Glutamatergic neuron (in vitro differentiated cells): Measurements from ENCODE around the gene GOLGA2. TPM values are rescaled to one million over a fixed set of nuclear protein-coding genes. Genes with fewer than 3 reads are reported as not detected.

ENCODE experiments used
- DNase-seq: peaks from one replicate; pipeline ENCODE4 v3.0.0; 2022
- H3K27ac Mint-ChIP-seq: one replicate; pipeline ENCODE4 v1.8.0; 2020; ENCODE audit warnings: mild to moderate bottlenecking, mixed read lengths, inconsistent platforms; ENCODE audit not compliant: unreplicated experiment
- H3K27me3 Mint-ChIP-seq: one replicate; pipeline ENCODE4 v1.8.0; 2020; ENCODE audit warnings: mild to moderate bottlenecking, moderate library complexity, mixed read lengths, inconsistent platforms; ENCODE audit not compliant: unreplicated experiment
- H3K36me3 Mint-ChIP-seq: one replicate; pipeline ENCODE4 v1.8.0; 2020; ENCODE audit warnings: mild to moderate bottlenecking, mixed read lengths, inconsistent platforms; ENCODE audit not compliant: unreplicated experiment
- H3K4me1 Mint-ChIP-seq: one replicate; pipeline ENCODE4 v1.8.0; 2020; ENCODE audit warnings: mild to moderate bottlenecking, low read depth, mixed read lengths, inconsistent platforms; ENCODE audit not compliant: unreplicated experiment
- H3K4me3 Mint-ChIP-seq: one replicate; pipeline ENCODE4 v1.8.0; 2020; ENCODE audit warnings: mild to moderate bottlenecking, mixed read lengths, inconsistent platforms; ENCODE audit not compliant: unreplicated experiment
- H3K9me3 Mint-ChIP-seq: one replicate; pipeline ENCODE4 v1.8.0; 2020; ENCODE audit warnings: mild to moderate bottlenecking, moderate library complexity, mixed read lengths, inconsistent platforms; ENCODE audit not compliant: unreplicated experiment
- CTCF ChIP-seq: fragments of 200-600 bp; sonication (generic); IDR thresholded peaks from one replicate; pipeline ENCODE4 v1.5.0; 2021; ENCODE audit not compliant: partially characterized antibody, unreplicated experiment
- total RNA-seq: library from RNA; stranded (reverse); fragmentation: NEBNext Ultra II Directional; extraction: Animal tissue kit (Norgen Biotek cat#: 25700); gene quantifications from one replicate; pipeline ENCODE4 v1.2.1, GENCODE V29; 2021; ENCODE audit not compliant: unreplicated experiment

Gene GOLGA2
- total RNA-seq, 1 donor from 2014 or later, result 78.3 TPM

- no peak for DNase-seq
- Mint-ChIP-seq H3K36me3 (peaks cover 5% of the 10 kb centered on the region), H3K27ac (peak overlapping the region; percentile 22), H3K4me3 (peak overlapping the region; percentile 42), H3K27me3 (peaks cover 3% of the 10 kb centered on the region), H3K4me1 (peaks cover 13% of the 10 kb centered on the region), H3K9me3 (peaks cover 4% of the 10 kb centered on the region)
- TF ChIP-seq CTCF, result no peak
These were observed 61.9 kb downstream of the GOLGA2 start for GRCh38 chr9:128213746-128214497.

GRCh38 chr9:128211981-128212281 lies 63.9 kb downstream of the GOLGA2 start:
- Mint-ChIP-seq H3K9me3 (peaks cover 3% of the 10 kb centered on the region), H3K4me3 (no peak overlapping the region), H3K36me3 (no peaks in the 10 kb centered on the region), H3K27me3 (peaks cover 2% of the 10 kb centered on the region), H3K27ac (no peak overlapping the region), H3K4me1 (peaks cover 6% of the 10 kb centered on the region)
- no peak for DNase-seq
- TF ChIP-seq CTCF, result no peak

- H3K9me3 Mint-ChIP-seq, result peaks cover 4% of the 10 kb centered on the region
- DNase-seq, result no peak
- peak overlapping the region; percentile 25 for H3K4me3 Mint-ChIP-seq
- TF ChIP-seq CTCF, result no peak
- peaks cover 2% of the 10 kb centered on the region for H3K27me3 Mint-ChIP-seq
- H3K36me3 Mint-ChIP-seq, result no peaks in the 10 kb centered on the region
- H3K27ac Mint-ChIP-seq, result no peak overlapping the region
- peaks cover 9% of the 10 kb centered on the region for H3K4me1 Mint-ChIP-seq
These were observed 64.4 kb downstream of the GOLGA2 start for GRCh38 chr9:128211186-128211980.

GRCh38 chr9:128208946-128209669 lies 66.7 kb downstream of the GOLGA2 start:
- Mint-ChIP-seq H3K27ac (no peak overlapping the region), H3K27me3 (peaks cover 9% of the 10 kb centered on the region), H3K9me3 (peaks cover 6% of the 10 kb centered on the region), H3K4me1 (peaks cover 8% of the 10 kb centered on the region), H3K4me3 (no peak overlapping the region), H3K36me3 (no peaks in the 10 kb centered on the region)
- TF ChIP-seq CTCF, result no peak
- no peak for DNase-seq

- no peak for DNase-seq
- Mint-ChIP-seq H3K9me3 (peaks cover 6% of the 10 kb centered on the region), H3K36me3 (no peaks in the 10 kb centered on the region), H3K4me3 (peak overlapping the region; percentile 57), H3K27me3 (peaks cover 9% of the 10 kb centered on the region), H3K4me1 (peaks cover 8% of the 10 kb centered on the region), H3K27ac (no peak overlapping the region)
- TF ChIP-seq CTCF, result no peak
These were observed 67.4 kb downstream of the GOLGA2 start for GRCh38 chr9:128208386-128208785.
